ENCODE measurements around the gene APOC3.

Gene APOC3

GRCh38 chr11:116862951-116863350 is 33.2 kb downstream of the APOC3 start:
- Histone ChIP-seq H3K27ac (no peak overlapping the region), H3K9me3 (ENCODE audit: severe bottlenecking) (no peaks in the 10 kb centered on the region), H3K4me3 (ENCODE audit: low read depth, low read length) (no peak overlapping the region), H3K36me3 (peaks cover 61% of the 10 kb centered on the region), H3K27me3 (ENCODE audit: insufficient read depth, low read depth, severe bottlenecking) (no peaks in the 10 kb centered on the region)
- DNase-seq: no peak
- TF ChIP-seq CTCF (IDR thresholded peaks at IDR 0.05; ENCODE audit: low read depth, low read length): no peak

- Histone ChIP-seq H3K27ac (no peak overlapping the region), H3K4me3 (ENCODE audit: low read depth, low read length) (no peak overlapping the region), H3K9me3 (ENCODE audit: severe bottlenecking) (no peaks in the 10 kb centered on the region), H3K27me3 (ENCODE audit: insufficient read depth, low read depth, severe bottlenecking) (no peaks in the 10 kb centered on the region), H3K36me3 (peaks cover 61% of the 10 kb centered on the region)
- DNase-seq: no peak
- TF ChIP-seq CTCF (IDR thresholded peaks at IDR 0.05; ENCODE audit: low read depth, low read length): no peak
Observed at GRCh38 chr11:116864531-116864930, 34.8 kb downstream of the APOC3 start.

- no peaks in the 10 kb centered on the region for H3K9me3 ChIP-seq (ENCODE audit: severe bottlenecking)
- peaks cover 65% of the 10 kb centered on the region for H3K36me3 ChIP-seq
- H3K27ac ChIP-seq: no peak overlapping the region
- no peak for DNase-seq
- H3K27me3 ChIP-seq (ENCODE audit: insufficient read depth, low read depth, severe bottlenecking): no peaks in the 10 kb centered on the region
- no peak overlapping the region for H3K4me3 ChIP-seq (ENCODE audit: low read depth, low read length)
- TF ChIP-seq CTCF (IDR thresholded peaks at IDR 0.05; ENCODE audit: low read depth, low read length): no peak
Observed at GRCh38 chr11:116865696-116866095, 36.0 kb downstream of the APOC3 start.

GRCh38 chr11:116866804-116867455 is 37.2 kb downstream of the APOC3 start:
- H3K36me3 ChIP-seq: peaks cover 64% of the 10 kb centered on the region
- H3K4me3 ChIP-seq (ENCODE audit: low read depth, low read length): no peak overlapping the region
- H3K27me3 ChIP-seq (ENCODE audit: insufficient read depth, low read depth, severe bottlenecking): no peaks in the 10 kb centered on the region

GRCh38 chr11:116867619-116868018 is 37.9 kb downstream of the APOC3 start:
- no peak overlapping the region for H3K27ac ChIP-seq
- H3K4me3 ChIP-seq (ENCODE audit: low read depth, low read length): no peak overlapping the region
- no peaks in the 10 kb centered on the region for H3K27me3 ChIP-seq (ENCODE audit: insufficient read depth, low read depth, severe bottlenecking)
- no peak for DNase-seq
- H3K9me3 ChIP-seq (ENCODE audit: severe bottlenecking): no peaks in the 10 kb centered on the region
- peaks cover 64% of the 10 kb centered on the region for H3K36me3 ChIP-seq
- TF ChIP-seq CTCF (IDR thresholded peaks at IDR 0.05; ENCODE audit: low read depth, low read length): no peak

More at GRCh38 chr11:116866804-116867455, 37.2 kb downstream of the APOC3 start:
- no peaks in the 10 kb centered on the region for H3K9me3 ChIP-seq (ENCODE audit: severe bottlenecking)
- no peak for DNase-seq
- H3K27ac ChIP-seq: no peak overlapping the region
- no peak for TF ChIP-seq CTCF (IDR thresholded peaks at IDR 0.05; ENCODE audit: low read depth, low read length)

- peaks cover 68% of the 10 kb centered on the region for H3K36me3 ChIP-seq
- H3K9me3 ChIP-seq (ENCODE audit: severe bottlenecking): no peaks in the 10 kb centered on the region
- TF ChIP-seq CTCF (IDR thresholded peaks at IDR 0.05; ENCODE audit: low read depth, low read length): no peak
- H3K27me3 ChIP-seq (ENCODE audit: insufficient read depth, low read depth, severe bottlenecking): no peaks in the 10 kb centered on the region
- H3K27ac ChIP-seq: no peak overlapping the region
- H3K4me3 ChIP-seq (ENCODE audit: low read depth, low read length): no peak overlapping the region
- no peak for DNase-seq
Observed at GRCh38 chr11:116868066-116868465, 38.4 kb downstream of the APOC3 start.

All from WERI-Rb-1 (cell line).